ENCODE measurements around the gene APBA1. TPM values are rescaled to one million over a fixed set of nuclear protein-coding genes. Genes with fewer than 3 reads are reported as not detected.

APBA1 gene
- total and polyA plus RNA-seq, 2 of the 8 experiments (the other 6 are each of a cell fraction or from before 2014, with no cell fraction given) = 0.36 to 0.60 TPM

DNA sequence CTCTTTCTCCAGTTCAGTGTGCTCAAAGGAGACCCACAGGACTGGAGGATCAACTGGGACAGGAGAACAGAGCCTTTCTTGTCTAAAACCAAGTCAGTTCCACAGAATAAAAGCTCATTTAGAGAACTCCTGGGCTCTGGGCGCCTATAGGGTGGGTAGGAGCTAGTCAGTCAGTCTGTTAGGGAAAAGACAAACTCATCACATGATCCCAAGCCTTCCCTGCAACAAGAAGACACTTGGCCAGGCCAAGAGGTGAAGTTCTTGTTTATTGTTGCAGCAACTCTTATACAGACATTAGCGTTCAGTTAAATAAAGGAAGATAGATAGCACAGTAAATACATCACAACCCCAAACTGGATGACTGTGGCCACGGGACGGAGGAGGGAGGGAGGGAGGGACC is 244.9 kb downstream of the APBA1 start:
- Histone ChIP-seq H3K79me2 (ENCODE audit: control insufficient read depth in 1 of 2, insufficient read depth in 2 of 2, low read length in 2 of 2) (no peaks in the 10 kb centered on the region), H2AK5ac (ENCODE audit: low read depth, low read length) (no peak overlapping the region), H3K4me2 (ENCODE audit: insufficient read depth in 1 of 2, low read depth in 2 of 2, low read length in 2 of 2) (no peak overlapping the region), H3K18ac (ENCODE audit: extremely low read depth, low read length) (no peak overlapping the region), H2BK12ac (ENCODE audit: low read depth, low read length) (no peak overlapping the region), H3K4ac (replicated peaks; ENCODE audit: insufficient read length, low read depth, low read length) (no peak overlapping the region), H4K8ac (ENCODE audit: extremely low read depth, insufficient read depth, low read length) (no peak overlapping the region), H2BK5ac (ENCODE audit: low read depth, low read length) (no peak overlapping the region), H4K5ac (ENCODE audit: insufficient read length, low read depth, low read length) (no peak overlapping the region), H4K91ac (replicated peaks; ENCODE audit: insufficient read length, low read length) (no peak overlapping the region), H3K14ac (ENCODE audit: insufficient read length) (no peak overlapping the region), H3K36me3 (ENCODE audit: control insufficient read depth in 2 of 4, insufficient read depth in 4 of 4, low read length in 3 of 4) (no peaks in the 10 kb centered on the region), H3K79me1 (ENCODE audit: low read depth, low read length) (no peaks in the 10 kb centered on the region), H2AFZ (ENCODE audit: low read length) (no peak overlapping the region), H3K56ac (replicated peaks; ENCODE audit: insufficient read length, low read depth, low read length) (no peak overlapping the region), H3K23me2 (ENCODE audit: low read depth, low read length) (no peaks in the 10 kb centered on the region), H4K20me1 (replicated peaks in 1 of 2; ENCODE audit: control insufficient read depth in 1 of 2, insufficient read depth in 2 of 2, low read length in 2 of 2) (no peaks in the 10 kb centered on the region), H3K9me3 (ENCODE audit: insufficient read depth in 2 of 2, low read depth in 1 of 2, low read length in 1 of 2) (peaks cover 2 to 5% of the 10 kb centered on the region in 2 experiments; a peak in 1 of 4 replicates), H3K27me3 (replicated peaks in 1 of 4; ENCODE audit: control insufficient read depth in 3 of 4, extremely low read depth in 1 of 4, insufficient read depth in 3 of 4, low read length in 3 of 4) (no peaks in the 10 kb centered on the region), H3K23ac (ENCODE audit: insufficient read length) (no peak overlapping the region), H2BK20ac (ENCODE audit: low read length) (no peak overlapping the region), H3K4me1 (replicated peaks in 1 of 4; ENCODE audit: control insufficient read depth in 3 of 4, insufficient read depth in 4 of 4, low read length in 3 of 4) (no peaks in the 10 kb centered on the region), H3K4me3 (ENCODE audit: extremely low read depth in 1 of 4, insufficient read depth in 2 of 4, low read depth in 3 of 4, low read length in 4 of 4) (no peak overlapping the region), H3K9ac (replicated peaks in 1 of 4; ENCODE audit: extremely low read depth in 1 of 4, low read depth in 3 of 4, low read length in 3 of 4) (no peak overlapping the region), H2BK15ac (ENCODE audit: low read length) (no peak overlapping the region), H2BK120ac (replicated peaks; ENCODE audit: low read depth, low read length) (no peak overlapping the region), H3K27ac (ENCODE audit: low read depth, low read length) (no peak overlapping the region)
- TF ChIP-seq POLR2A (IDR thresholded peaks at IDR 0.05; ENCODE audit: control extremely low read depth in 1 of 2, low read depth in 2 of 2, low read length in 2 of 2) (no peak), EP300 (IDR thresholded peaks at IDR 0.05; ENCODE audit: borderline replicate concordance in 1 of 2, low read depth in 2 of 2, low read length in 2 of 2) (no peak), SP2 (IDR thresholded peaks at IDR 0.05; ENCODE audit: low read length) (no peak), FOSL1 (IDR thresholded peaks at IDR 0.05; ENCODE audit: insufficient read depth, low read depth, low read length) (no peak), MAFK (IDR thresholded peaks at IDR 0.05; ENCODE audit: low read depth, low read length) (no peak), EZH2 (IDR thresholded peaks at IDR 0.05; ENCODE audit: low read depth, low read length, severe bottlenecking) (no peak), SUZ12 (IDR thresholded peaks at IDR 0.05; ENCODE audit: low read length) (no peak), ZNF274 (IDR thresholded peaks at IDR 0.05; ENCODE audit: borderline replicate concordance, extremely low read depth, low read length) (no peak), TCF12 (IDR thresholded peaks at IDR 0.05; ENCODE audit: low read depth, low read length) (no peak), NANOG (IDR thresholded peaks at IDR 0.05; ENCODE audit: insufficient read depth, low read depth, low read length, poor library complexity, severe bottlenecking) (no peak), PHF8 (conservative IDR thresholded peaks at IDR 0.05; ENCODE audit: low read depth, low read length) (no peak), CHD1 (IDR thresholded peaks at IDR 0.05; ENCODE audit: low read depth, low read length) (no peak)
- DNase-seq (ENCODE audit: low read depth in 1 of 2, low spot score in 2 of 2) (no peak), FAIRE-seq (no peak)
- POLR2A ChIA-PET (ENCODE audit: partially characterized antibody) = no interaction called here
- WGBS, 2 experiments (ENCODE audit: extremely low coverage in 1 of 2, insufficient coverage in 1 of 2, insufficient read length in 1 of 2, insufficient replicate concordance in 2 of 2, low coverage in 1 of 2, low lambda C conversion rate in 2 of 2, missing lambda C conversion rate in 1 of 2) = 83% methylated on average over 3 of the region's 4 CpGs; no CpG with 5 or more reads in 1 of the 2 experiments
- CTCF ChIA-PET (ENCODE audit: partially characterized antibody) = interaction anchor here (0.5 to 11.6 kb wide), 7 partner anchors 14 to 492 kb away, joined by 3 to 246 read pairs (median 3); partner anchors contain the start of gene APBA1

All from H1 (cell line).